ENCODE results near the gene MGMT. TPM values are rescaled to one million over a fixed set of nuclear protein-coding genes. Genes with fewer than 3 reads are reported as not detected.

The MGMT gene
- total and polyA plus RNA-seq, 9 of the 15 experiments (the other 6 are each of a cell fraction or from before 2014, with no cell fraction given): 0.03 to 0.29 (median 0.11) TPM; not detected in 4

DNA sequence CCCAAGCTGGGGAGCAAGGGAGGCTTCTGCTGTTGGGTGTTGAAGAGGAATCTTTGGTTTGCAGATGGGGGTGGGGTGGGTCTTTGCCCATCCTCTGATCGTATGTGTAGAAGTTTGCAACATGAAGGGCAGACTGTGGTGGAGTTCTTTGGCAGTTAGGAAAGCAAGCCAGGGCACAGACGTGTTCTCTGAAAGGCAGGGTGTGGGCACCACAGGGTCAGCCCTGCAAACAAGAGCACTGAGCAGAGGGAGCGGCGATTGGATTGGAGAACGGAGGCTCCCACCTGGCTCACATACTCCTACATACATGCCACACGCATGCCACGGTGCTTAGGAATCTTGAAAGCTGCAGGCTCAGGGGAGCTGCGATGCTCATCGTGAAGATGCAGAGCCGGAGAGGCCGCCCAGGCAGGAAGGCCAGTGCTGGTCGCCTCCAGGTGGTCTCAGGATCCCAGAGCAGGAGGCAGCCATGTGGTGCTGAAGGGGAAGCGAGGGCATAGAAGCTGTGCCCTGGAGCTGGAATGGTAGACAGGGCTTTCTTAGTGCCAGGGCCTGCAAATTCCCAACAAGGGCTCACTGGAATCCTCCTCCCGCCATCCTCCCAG is 149.0 kb downstream of the MGMT start (continued):
- no peak for TF ChIP-seq HDAC1 (IDR thresholded peaks at IDR 0.05)
- no peak for TF ChIP-seq ZSCAN32 (CRISPR knock-in tag; IDR thresholded peaks at IDR 0.05)
- no peak for TF ChIP-seq ZNF134 (CRISPR knock-in tag; conservative IDR thresholded peaks at IDR 0.05)
- TF ChIP-seq, protein P1, sequence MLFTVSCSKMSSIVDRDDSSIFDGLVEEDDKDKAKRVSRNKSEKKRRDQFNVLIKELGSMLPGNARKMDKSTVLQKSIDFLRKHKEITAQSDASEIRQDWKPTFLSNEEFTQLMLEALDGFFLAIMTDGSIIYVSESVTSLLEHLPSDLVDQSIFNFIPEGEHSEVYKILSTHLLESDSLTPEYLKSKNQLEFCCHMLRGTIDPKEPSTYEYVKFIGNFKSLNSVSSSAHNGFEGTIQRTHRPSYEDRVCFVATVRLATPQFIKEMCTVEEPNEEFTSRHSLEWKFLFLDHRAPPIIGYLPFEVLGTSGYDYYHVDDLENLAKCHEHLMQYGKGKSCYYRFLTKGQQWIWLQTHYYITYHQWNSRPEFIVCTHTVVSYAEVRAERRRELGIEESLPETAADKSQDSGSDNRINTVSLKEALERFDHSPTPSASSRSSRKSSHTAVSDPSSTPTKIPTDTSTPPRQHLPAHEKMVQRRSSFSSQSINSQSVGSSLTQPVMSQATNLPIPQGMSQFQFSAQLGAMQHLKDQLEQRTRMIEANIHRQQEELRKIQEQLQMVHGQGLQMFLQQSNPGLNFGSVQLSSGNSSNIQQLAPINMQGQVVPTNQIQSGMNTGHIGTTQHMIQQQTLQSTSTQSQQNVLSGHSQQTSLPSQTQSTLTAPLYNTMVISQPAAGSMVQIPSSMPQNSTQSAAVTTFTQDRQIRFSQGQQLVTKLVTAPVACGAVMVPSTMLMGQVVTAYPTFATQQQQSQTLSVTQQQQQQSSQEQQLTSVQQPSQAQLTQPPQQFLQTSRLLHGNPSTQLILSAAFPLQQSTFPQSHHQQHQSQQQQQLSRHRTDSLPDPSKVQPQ (CRISPR knock-in tag; IDR thresholded peaks at IDR 0.05; ENCODE audit: borderline replicate concordance): no peak
- TF ChIP-seq, protein P2, sequence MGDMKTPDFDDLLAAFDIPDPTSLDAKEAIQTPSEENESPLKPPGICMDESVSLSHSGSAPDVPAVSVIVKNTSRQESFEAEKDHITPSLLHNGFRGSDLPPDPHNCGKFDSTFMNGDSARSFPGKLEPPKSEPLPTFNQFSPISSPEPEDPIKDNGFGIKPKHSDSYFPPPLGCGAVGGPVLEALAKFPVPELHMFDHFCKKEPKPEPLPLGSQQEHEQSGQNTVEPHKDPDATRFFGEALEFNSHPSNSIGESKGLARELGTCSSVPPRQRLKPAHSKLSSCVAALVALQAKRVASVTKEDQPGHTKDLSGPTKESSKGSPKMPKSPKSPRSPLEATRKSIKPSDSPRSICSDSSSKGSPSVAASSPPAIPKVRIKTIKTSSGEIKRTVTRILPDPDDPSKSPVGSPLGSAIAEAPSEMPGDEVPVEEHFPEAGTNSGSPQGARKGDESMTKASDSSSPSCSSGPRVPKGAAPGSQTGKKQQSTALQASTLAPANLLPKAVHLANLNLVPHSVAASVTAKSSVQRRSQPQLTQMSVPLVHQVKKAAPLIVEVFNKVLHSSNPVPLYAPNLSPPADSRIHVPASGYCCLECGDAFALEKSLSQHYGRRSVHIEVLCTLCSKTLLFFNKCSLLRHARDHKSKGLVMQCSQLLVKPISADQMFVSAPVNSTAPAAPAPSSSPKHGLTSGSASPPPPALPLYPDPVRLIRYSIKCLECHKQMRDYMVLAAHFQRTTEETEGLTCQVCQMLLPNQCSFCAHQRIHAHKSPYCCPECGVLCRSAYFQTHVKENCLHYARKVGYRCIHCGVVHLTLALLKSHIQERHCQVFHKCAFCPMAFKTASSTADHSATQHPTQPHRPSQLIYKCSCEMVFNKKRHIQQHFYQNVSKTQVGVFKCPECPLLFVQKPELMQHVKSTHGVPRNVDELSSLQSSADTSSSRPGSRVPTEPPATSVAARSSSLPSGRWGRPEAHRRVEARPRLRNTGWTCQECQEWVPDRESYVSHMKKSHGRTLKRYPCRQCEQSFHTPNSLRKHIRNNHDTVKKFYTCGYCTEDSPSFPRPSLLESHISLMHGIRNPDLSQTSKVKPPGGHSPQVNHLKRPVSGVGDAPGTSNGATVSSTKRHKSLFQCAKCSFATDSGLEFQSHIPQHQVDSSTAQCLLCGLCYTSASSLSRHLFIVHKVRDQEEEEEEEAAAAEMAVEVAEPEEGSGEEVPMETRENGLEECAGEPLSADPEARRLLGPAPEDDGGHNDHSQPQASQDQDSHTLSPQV (IDR thresholded peaks at IDR 0.05): no peak

All from K562 (cell line).